ENCODE measurements around the gene GTF2B. TPM values are rescaled to one million over a fixed set of nuclear protein-coding genes. Genes with fewer than 3 reads are reported as not detected.

The GTF2B gene
- total and polyA plus RNA-seq, 9 of the 15 experiments (the other 6 are each of a cell fraction or from before 2014, with no cell fraction given): 34.5 to 113 (median 66.0) TPM

DNA sequence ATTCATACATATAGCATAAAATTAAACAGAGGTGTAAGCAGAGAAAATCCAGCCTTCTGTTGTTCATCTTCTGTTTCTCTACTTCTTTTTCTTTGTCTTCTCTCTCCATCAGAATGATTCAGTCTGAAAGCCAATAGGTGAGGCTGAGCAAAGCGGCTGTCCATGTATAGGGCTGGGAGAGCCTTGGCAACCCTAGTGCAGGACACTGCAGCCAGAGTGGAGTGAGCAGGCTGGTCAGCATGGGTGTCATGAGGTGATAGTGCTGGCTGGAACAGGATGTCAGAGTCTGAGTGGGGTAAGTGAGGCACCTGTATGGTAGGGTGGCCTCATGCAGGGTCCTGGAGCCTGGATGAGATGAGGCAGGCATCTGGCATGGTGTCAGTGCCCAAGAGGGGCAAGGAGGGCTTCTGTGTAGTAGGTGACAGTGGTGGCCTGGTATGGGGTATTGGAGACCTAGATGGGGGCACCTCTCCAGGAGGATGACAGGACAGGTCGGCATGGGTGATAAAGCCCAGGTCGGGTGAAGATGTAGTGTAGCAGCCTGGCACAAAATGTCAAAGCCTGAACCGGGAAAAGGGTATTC lies 45.5 kb upstream of the GTF2B start:
- no peaks in the 10 kb centered on the region for H4K20me1 ChIP-seq (replicated peaks; ENCODE audit: control insufficient read depth, insufficient read depth, low read length)
- H2AFZ ChIP-seq (ENCODE audit: low read depth, low read length): no peak overlapping the region
- intact Hi-C loops (cut with micrococcal nuclease): no loop called here
- no peak overlapping the region for H3K4me2 ChIP-seq (ENCODE audit: insufficient read depth, low read length)
- no peaks in the 10 kb centered on the region for H3K4me1 ChIP-seq (replicated peaks in 1 of 2; ENCODE audit: control insufficient read depth in 2 of 2, insufficient read depth in 2 of 2, low read length in 2 of 2)
- in situ Hi-C loops (cut with MboI): no loop called here
- H3K79me2 ChIP-seq (ENCODE audit: control insufficient read depth, insufficient read depth, low read length): no peaks in the 10 kb centered on the region
- H3K9me3 ChIP-seq (replicated peaks; ENCODE audit: control insufficient read depth, insufficient read depth, low read depth, low read length): no peaks in the 10 kb centered on the region
- H3K9ac ChIP-seq (ENCODE audit: insufficient read depth in 1 of 2, low read depth in 2 of 2, low read length in 2 of 2): 0 out of 4 replicates have a peak overlapping the region, but pooled peaks of 1 of the 2 experiments have one; percentile 10
- H3K27ac ChIP-seq (ENCODE audit: extremely low read depth, low read depth, low read length): no peak overlapping the region
- ChIA-PET POLR2A (no interaction called here), CTCF (ENCODE audit: low intra/inter-chr PET ratio) (interaction anchor here (0.5 kb wide), 1 partner anchor 524 kb away, joined by 3 read pairs; no protein-coding TSS in a partner anchor)
- no TSS peak for BruUV-seq (replicated peaks)
- DNase-seq (ENCODE audit: extremely low read depth in 1 of 4, low spot score in 3 of 4): no peak
- H3K27me3 ChIP-seq (ENCODE audit: control insufficient read depth in 2 of 2, insufficient read depth in 2 of 2, low read length in 2 of 2): no peaks in the 10 kb centered on the region
- no peak overlapping the region for H3K4me3 ChIP-seq
- WGBS (ENCODE audit: insufficient coverage, low coverage, missing lambda C conversion rate): 64% methylated on average over 4 of the region's 4 CpGs
- H3K36me3 ChIP-seq (ENCODE audit: control insufficient read depth, insufficient read depth, low read length): peaks cover 56% of the 10 kb centered on the region
- ATAC-seq: peak; percentile 50; the same call in 1 of the 3 replicates
- H3K9me1 ChIP-seq (ENCODE audit: control insufficient read depth, insufficient read depth, low read length): no peaks in the 10 kb centered on the region
- no peak for FAIRE-seq
- TF ChIP-seq NELFE (IDR thresholded peaks at IDR 0.05; ENCODE audit: insufficient read depth, insufficient read length) (no peak), HNRNPK (IDR thresholded peaks at IDR 0.05; ENCODE audit: low read depth, low read length, poor library complexity, severe bottlenecking) (no peak), LEF1 (IDR thresholded peaks at IDR 0.05) (no peak), ZNF407 (IDR thresholded peaks at IDR 0.05; ENCODE audit: low read depth) (no peak), DMBX1 (CRISPR knock-in tag; IDR thresholded peaks at IDR 0.05; ENCODE audit: borderline replicate concordance) (no peak), ZNF644 (tag; IDR thresholded peaks at IDR 0.05; ENCODE audit: low read depth) (no peak), CEBPG (CRISPR knock-in tag; IDR thresholded peaks at IDR 0.05) (no peak), CEBPG (tag; conservative IDR thresholded peaks at IDR 0.05 in 1 of 2, IDR thresholded peaks at IDR 0.05 in 1 of 2) (no peak), FOXJ3 (CRISPR knock-in tag; IDR thresholded peaks at IDR 0.05) (no peak), MYBL2 (IDR thresholded peaks at IDR 0.05; ENCODE audit: low read depth) (no peak), MYBL2 (CRISPR knock-in tag; IDR thresholded peaks at IDR 0.05; ENCODE audit: borderline replicate concordance) (no peak), NCOR1 (IDR thresholded peaks at IDR 0.05) (no peak)

Data from K562 (cell line).